ENCODE measurements around the gene F13A1. TPM values are rescaled to one million over a fixed set of nuclear protein-coding genes. Genes with fewer than 3 reads are reported as not detected.

The F13A1 gene
- total and polyA plus RNA-seq, 2 of the 13 experiments (the other 11 are each of a cell fraction or from before 2014, with no cell fraction given) = not detected

DNA sequence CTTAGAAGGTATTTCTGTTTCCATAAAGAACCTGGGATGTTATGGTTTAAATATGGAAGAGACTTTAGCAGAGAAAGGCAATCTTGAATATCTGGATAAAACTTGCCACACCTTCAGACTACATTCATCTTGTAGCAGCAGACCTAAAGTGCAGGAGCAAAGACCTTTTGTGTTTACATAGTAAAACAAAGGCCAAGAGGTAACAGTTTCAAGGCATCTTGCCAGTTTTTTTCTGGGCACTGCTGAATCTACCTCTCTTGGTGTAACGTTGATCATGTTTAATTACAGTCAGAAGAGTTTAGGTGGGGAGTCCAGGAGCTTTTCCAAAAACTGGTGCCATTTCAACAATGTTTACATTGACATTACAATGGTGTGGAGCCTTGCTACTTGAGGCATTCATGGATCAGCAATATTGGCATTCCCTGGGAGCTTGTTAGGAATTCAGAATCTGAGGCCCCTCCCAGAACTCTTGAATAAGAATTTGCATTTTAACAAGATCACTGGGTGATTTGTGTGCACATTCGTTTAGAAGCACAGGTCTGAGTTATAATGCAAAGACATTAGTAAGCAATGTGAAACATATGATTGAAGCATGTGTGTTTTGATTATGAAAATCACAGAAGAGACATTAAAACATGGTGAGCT is 94.5 kb downstream of the F13A1 start:
- H2AFZ ChIP-seq (ENCODE audit: low read length) = no peak overlapping the region
- DNase-seq (ENCODE audit: low spot score) = no peak
- POLR2A ChIA-PET = no interaction called here
- in situ Hi-C loops (cut with HindIII; ENCODE audit: extremely low pct_ligation_motif_present, low pct_unique_long_range_greater_than_20kb) (no loop called here), intact Hi-C loops (cut with micrococcal nuclease; ENCODE audit: unreplicated experiment) (loop anchor here (10.0 kb wide), 1 partner anchor 751 kb away; no protein-coding TSS in a partner anchor)
- no peak overlapping the region for H3K27ac ChIP-seq (ENCODE audit: extremely low read length, insufficient read depth, low read length)
- H3K36me3 ChIP-seq (replicated peaks in 1 of 2; ENCODE audit: control insufficient read depth in 1 of 2, insufficient read depth in 2 of 2, low read length in 2 of 2) = no peaks in the 10 kb centered on the region
- no TSS peak for BruUV-seq (replicated peaks)
- 0% methylated on average over 2 of the region's 2 CpGs for WGBS (ENCODE audit: low lambda C conversion rate)
- no peak for FAIRE-seq
- 0 out of 5 replicates have a peak, but pooled peaks cover 0 to 4% of the 10 kb centered on the region in 2 experiments for H3K27me3 ChIP-seq (ENCODE audit: control insufficient read depth in 1 of 2, insufficient read depth in 2 of 2, low read length in 2 of 2)
- no peak for ATAC-seq
- H3K4me1 ChIP-seq (ENCODE audit: insufficient read depth, low read length) = peaks cover 9% of the 10 kb centered on the region
- no peak overlapping the region for H3K4me2 ChIP-seq (ENCODE audit: low read depth, low read length)
- no peaks in the 10 kb centered on the region for H3K79me2 ChIP-seq (ENCODE audit: insufficient read depth, low read length)
- no peak overlapping the region for H3K9ac ChIP-seq (ENCODE audit: insufficient read depth, low read depth, low read length)
- no peak overlapping the region for H3K4me3 ChIP-seq (replicated peaks in 1 of 3; ENCODE audit: insufficient read depth in 1 of 3, low read depth in 2 of 3, low read length in 3 of 3)
- no peaks in the 10 kb centered on the region for H4K20me1 ChIP-seq (ENCODE audit: insufficient read depth, low read length)
- H3K9me3 ChIP-seq (ENCODE audit: low read length) = no peaks in the 10 kb centered on the region
- CTCF ChIA-PET (ENCODE audit: low intra/inter-chr PET ratio, low total read pairs) = no interaction called here
- TF ChIP-seq MYNN (CRISPR knock-in tag; IDR thresholded peaks at IDR 0.05; ENCODE audit: low read depth) (no peak), ZNF12 (CRISPR knock-in tag; IDR thresholded peaks at IDR 0.05) (no peak), MAF1 (CRISPR knock-in tag; IDR thresholded peaks at IDR 0.05; ENCODE audit: borderline replicate concordance) (no peak), ZNF564 (CRISPR knock-in tag; IDR thresholded peaks at IDR 0.05) (no peak), HMG20A (CRISPR knock-in tag; IDR thresholded peaks at IDR 0.05; ENCODE audit: borderline replicate concordance) (no peak), CBX5 (CRISPR knock-in tag; IDR thresholded peaks at IDR 0.05; ENCODE audit: borderline replicate concordance) (no peak), ATRX (CRISPR knock-in tag; IDR thresholded peaks at IDR 0.05; ENCODE audit: borderline replicate concordance) (no peak), ZNF605 (CRISPR knock-in tag; IDR thresholded peaks at IDR 0.05) (no peak), ZNF629 (CRISPR knock-in tag; conservative IDR thresholded peaks at IDR 0.05) (no peak), ASH2L (IDR thresholded peaks at IDR 0.05; ENCODE audit: insufficient read length, low read depth, low read length) (no peak), HOXD1 (CRISPR knock-in tag; IDR thresholded peaks at IDR 0.05) (no peak), TOE1 (CRISPR knock-in tag; IDR thresholded peaks at IDR 0.05) (no peak), RFXAP (CRISPR knock-in tag; IDR thresholded peaks at IDR 0.05; ENCODE audit: borderline replicate concordance) (no peak), CBFB (CRISPR knock-in tag; IDR thresholded peaks at IDR 0.05) (no peak)
- TF ChIP-seq, protein P1, sequence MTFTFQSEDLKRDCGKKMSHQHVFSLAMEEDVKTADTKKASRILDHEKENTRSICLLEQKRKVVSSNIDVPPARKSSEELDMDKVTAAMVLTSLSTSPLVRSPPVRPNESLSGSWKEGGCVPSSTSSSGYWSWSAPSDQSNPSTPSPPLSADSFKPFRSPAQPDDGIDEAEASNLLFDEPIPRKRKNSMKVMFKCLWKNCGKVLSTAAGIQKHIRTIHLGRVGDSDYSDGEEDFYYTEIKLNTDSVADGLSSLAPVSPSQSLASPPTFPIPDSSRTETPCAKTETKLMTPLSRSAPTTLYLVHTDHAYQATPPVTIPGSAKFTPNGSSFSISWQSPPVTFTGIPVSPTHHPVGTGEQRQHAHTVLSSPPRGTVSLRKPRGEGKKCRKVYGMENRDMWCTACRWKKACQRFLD (CRISPR knock-in tag; IDR thresholded peaks at IDR 0.05; ENCODE audit: borderline replicate concordance) = no peak
- TF ChIP-seq, protein P2, sequence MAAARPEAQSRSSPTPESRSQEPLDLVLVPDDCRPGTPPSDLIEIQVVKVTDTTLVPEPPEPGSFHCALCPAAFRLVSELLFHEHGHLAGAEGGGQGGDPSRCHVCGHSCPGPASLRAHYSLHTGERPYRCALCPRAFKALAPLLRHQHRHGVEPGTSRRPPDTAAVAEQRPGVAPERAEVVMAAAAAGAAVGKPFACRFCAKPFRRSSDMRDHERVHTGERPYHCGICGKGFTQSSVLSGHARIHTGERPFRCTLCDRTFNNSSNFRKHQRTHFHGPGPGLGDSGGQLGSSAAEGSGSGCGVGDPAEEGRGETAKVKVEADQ (CRISPR knock-in tag; IDR thresholded peaks at IDR 0.05; ENCODE audit: borderline replicate concordance) = no peak
- TF ChIP-seq, protein P3, sequence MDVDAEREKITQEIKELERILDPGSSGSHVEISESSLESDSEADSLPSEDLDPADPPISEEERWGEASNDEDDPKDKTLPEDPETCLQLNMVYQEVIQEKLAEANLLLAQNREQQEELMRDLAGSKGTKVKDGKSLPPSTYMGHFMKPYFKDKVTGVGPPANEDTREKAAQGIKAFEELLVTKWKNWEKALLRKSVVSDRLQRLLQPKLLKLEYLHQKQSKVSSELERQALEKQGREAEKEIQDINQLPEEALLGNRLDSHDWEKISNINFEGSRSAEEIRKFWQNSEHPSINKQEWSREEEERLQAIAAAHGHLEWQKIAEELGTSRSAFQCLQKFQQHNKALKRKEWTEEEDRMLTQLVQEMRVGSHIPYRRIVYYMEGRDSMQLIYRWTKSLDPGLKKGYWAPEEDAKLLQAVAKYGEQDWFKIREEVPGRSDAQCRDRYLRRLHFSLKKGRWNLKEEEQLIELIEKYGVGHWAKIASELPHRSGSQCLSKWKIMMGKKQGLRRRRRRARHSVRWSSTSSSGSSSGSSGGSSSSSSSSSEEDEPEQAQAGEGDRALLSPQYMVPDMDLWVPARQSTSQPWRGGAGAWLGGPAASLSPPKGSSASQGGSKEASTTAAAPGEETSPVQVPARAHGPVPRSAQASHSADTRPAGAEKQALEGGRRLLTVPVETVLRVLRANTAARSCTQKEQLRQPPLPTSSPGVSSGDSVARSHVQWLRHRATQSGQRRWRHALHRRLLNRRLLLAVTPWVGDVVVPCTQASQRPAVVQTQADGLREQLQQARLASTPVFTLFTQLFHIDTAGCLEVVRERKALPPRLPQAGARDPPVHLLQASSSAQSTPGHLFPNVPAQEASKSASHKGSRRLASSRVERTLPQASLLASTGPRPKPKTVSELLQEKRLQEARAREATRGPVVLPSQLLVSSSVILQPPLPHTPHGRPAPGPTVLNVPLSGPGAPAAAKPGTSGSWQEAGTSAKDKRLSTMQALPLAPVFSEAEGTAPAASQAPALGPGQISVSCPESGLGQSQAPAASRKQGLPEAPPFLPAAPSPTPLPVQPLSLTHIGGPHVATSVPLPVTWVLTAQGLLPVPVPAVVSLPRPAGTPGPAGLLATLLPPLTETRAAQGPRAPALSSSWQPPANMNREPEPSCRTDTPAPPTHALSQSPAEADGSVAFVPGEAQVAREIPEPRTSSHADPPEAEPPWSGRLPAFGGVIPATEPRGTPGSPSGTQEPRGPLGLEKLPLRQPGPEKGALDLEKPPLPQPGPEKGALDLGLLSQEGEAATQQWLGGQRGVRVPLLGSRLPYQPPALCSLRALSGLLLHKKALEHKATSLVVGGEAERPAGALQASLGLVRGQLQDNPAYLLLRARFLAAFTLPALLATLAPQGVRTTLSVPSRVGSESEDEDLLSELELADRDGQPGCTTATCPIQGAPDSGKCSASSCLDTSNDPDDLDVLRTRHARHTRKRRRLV (CRISPR knock-in tag; IDR thresholded peaks at IDR 0.05) = no peak
- TF ChIP-seq, protein P4, sequence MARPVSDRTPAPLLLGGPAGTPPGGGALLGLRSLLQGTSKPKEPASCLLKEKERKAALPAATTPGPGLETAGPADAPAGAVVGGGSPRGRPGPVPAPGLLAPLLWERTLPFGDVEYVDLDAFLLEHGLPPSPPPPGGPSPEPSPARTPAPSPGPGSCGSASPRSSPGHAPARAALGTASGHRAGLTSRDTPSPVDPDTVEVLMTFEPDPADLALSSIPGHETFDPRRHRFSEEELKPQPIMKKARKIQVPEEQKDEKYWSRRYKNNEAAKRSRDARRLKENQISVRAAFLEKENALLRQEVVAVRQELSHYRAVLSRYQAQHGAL (CRISPR knock-in tag; IDR thresholded peaks at IDR 0.05; ENCODE audit: not compliant biosample characterization) = no peak

Measured in HepG2 (cell line).